ENCODE results near the gene CORO2A.

The CORO2A gene

GRCh38 chr9:98190757-98191105, 1.7 kb downstream of the CORO2A start:
- H3K9me3 ChIP-seq (replicated peaks in 1 of 2; ENCODE audit: control insufficient read depth in 2 of 2, insufficient read depth in 1 of 2, low read depth in 1 of 2, low read length in 2 of 2), result peaks cover 0 to 2% of the 10 kb centered on the region in 2 donors
- no peak overlapping the region for H2AK5ac ChIP-seq (ENCODE audit: low read depth, low read length)
- H3K4me3 ChIP-seq (ENCODE audit: low read length in 2 of 2), result no peak overlapping the region
- no peak overlapping the region for H3K14ac ChIP-seq (ENCODE audit: low read length)
- no peak overlapping the region for H2BK120ac ChIP-seq (ENCODE audit: low read depth, low read length)
- no peak overlapping the region for H2BK5ac ChIP-seq (ENCODE audit: low read length)
- H4K8ac ChIP-seq (ENCODE audit: low read depth, low read length), result no peak overlapping the region
- H3K36me3 ChIP-seq (replicated peaks in 1 of 2; ENCODE audit: control insufficient read depth in 2 of 2, insufficient read depth in 2 of 2, low read length in 2 of 2), result no peaks in the 10 kb centered on the region
- H3K23ac ChIP-seq (ENCODE audit: low read depth, low read length, poor library complexity), result no peak overlapping the region
- H3K4ac ChIP-seq (ENCODE audit: low read length), result no peak overlapping the region
- H2BK15ac ChIP-seq (ENCODE audit: low read length), result no peak overlapping the region
- no peak overlapping the region for H4K91ac ChIP-seq (ENCODE audit: low read depth, low read length, poor library complexity)
- no peak overlapping the region for H2AFZ ChIP-seq (ENCODE audit: low read length)
- H3K18ac ChIP-seq (ENCODE audit: low read length), result no peak overlapping the region
- H2BK12ac ChIP-seq (ENCODE audit: low read length), result no peak overlapping the region
- no peak overlapping the region for H3K9ac ChIP-seq (ENCODE audit: low read depth, low read length, poor library complexity)
- H3K79me1 ChIP-seq (ENCODE audit: low read depth, low read length), result peaks cover 1% of the 10 kb centered on the region
- H3K4me1 ChIP-seq (ENCODE audit: control insufficient read depth in 2 of 2, insufficient read depth in 1 of 2, low read depth in 1 of 2, low read length in 2 of 2), result peaks cover 0 to 6% of the 10 kb centered on the region in 2 donors
- DNase-seq (ENCODE audit: low spot score), result no peak
- H3K27ac ChIP-seq (replicated peaks; ENCODE audit: low read length), result no peak overlapping the region
- H3K27me3 ChIP-seq (ENCODE audit: control insufficient read depth in 3 of 3, insufficient read depth in 3 of 3, low read depth in 1 of 3, low read length in 3 of 3), result peaks cover 0 to 67% (median 19%) of the 10 kb centered on the region in 3 experiments
- WGBS, 2 donors (ENCODE audit: extremely low coverage in 2 of 2, insufficient read length in 2 of 2, insufficient replicate concordance in 1 of 2), result no CpG with 5 or more reads among the region's 5 CpGs
- H3K4me2 ChIP-seq (ENCODE audit: insufficient read depth, low read length, poor library complexity, severe bottlenecking), result no peak overlapping the region

DNA sequence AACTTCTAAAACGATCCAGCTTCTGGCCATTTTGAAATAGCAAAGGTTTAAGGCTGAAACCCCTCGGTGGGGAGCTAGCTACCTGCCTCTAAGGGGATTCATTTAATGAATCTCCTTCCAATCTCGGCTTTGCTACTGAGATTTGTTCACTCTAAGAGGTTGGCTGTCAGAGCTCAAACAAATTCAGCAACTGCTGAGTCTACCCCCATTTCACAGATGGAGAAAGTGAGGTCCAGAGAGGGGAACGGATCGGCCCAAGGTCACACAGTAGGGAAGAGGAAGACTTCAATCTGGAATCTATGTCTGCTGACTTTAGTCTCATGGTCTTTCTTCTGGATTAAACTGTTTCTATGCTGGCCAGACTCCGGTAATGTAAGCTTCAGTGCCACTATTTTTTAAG, 3.0 kb downstream of the CORO2A start:
- H3K4me2 ChIP-seq (ENCODE audit: insufficient read depth, low read length, poor library complexity, severe bottlenecking), result no peak overlapping the region
- no peak overlapping the region for H2AFZ ChIP-seq (ENCODE audit: low read length)
- H3K9ac ChIP-seq (ENCODE audit: low read depth, low read length, poor library complexity), result no peak overlapping the region
- H2BK5ac ChIP-seq (ENCODE audit: low read length), result no peak overlapping the region
- DNase-seq (ENCODE audit: low spot score), result no peak
- no peak overlapping the region for H3K4ac ChIP-seq (ENCODE audit: low read length)
- H3K36me3 ChIP-seq (replicated peaks in 1 of 2; ENCODE audit: control insufficient read depth in 2 of 2, insufficient read depth in 2 of 2, low read length in 2 of 2), result no peaks in the 10 kb centered on the region
- H4K91ac ChIP-seq (ENCODE audit: low read depth, low read length, poor library complexity), result no peak overlapping the region
- no peak overlapping the region for H2BK120ac ChIP-seq (ENCODE audit: low read depth, low read length)
- H3K4me1 ChIP-seq (ENCODE audit: control insufficient read depth in 2 of 2, insufficient read depth in 1 of 2, low read depth in 1 of 2, low read length in 2 of 2), result peaks cover 0 to 6% of the 10 kb centered on the region in 2 donors
- no peaks in the 10 kb centered on the region for H3K9me3 ChIP-seq (replicated peaks in 1 of 2; ENCODE audit: control insufficient read depth in 2 of 2, insufficient read depth in 1 of 2, low read depth in 1 of 2, low read length in 2 of 2)
- no peak overlapping the region for H2AK5ac ChIP-seq (ENCODE audit: low read depth, low read length)
- no peak overlapping the region for H2BK15ac ChIP-seq (ENCODE audit: low read length)
- no peak overlapping the region for H3K23ac ChIP-seq (ENCODE audit: low read depth, low read length, poor library complexity)
- H3K18ac ChIP-seq (ENCODE audit: low read length), result no peak overlapping the region
- H4K8ac ChIP-seq (ENCODE audit: low read depth, low read length), result no peak overlapping the region
- H3K79me1 ChIP-seq (ENCODE audit: low read depth, low read length), result peaks cover 1% of the 10 kb centered on the region
- WGBS, 2 donors (ENCODE audit: extremely low coverage in 2 of 2, insufficient read length in 2 of 2, insufficient replicate concordance in 1 of 2), result no CpG with 5 or more reads among the region's 6 CpGs
- peaks cover 0 to 53% (median 17%) of the 10 kb centered on the region in 3 experiments for H3K27me3 ChIP-seq (ENCODE audit: control insufficient read depth in 3 of 3, insufficient read depth in 3 of 3, low read depth in 1 of 3, low read length in 3 of 3)
- no peak overlapping the region for H3K4me3 ChIP-seq (ENCODE audit: low read length in 2 of 2)
- no peak overlapping the region for H2BK12ac ChIP-seq (ENCODE audit: low read length)
- H3K27ac ChIP-seq (replicated peaks; ENCODE audit: low read length), result no peak overlapping the region
- H3K14ac ChIP-seq (ENCODE audit: low read length), result no peak overlapping the region

DNA sequence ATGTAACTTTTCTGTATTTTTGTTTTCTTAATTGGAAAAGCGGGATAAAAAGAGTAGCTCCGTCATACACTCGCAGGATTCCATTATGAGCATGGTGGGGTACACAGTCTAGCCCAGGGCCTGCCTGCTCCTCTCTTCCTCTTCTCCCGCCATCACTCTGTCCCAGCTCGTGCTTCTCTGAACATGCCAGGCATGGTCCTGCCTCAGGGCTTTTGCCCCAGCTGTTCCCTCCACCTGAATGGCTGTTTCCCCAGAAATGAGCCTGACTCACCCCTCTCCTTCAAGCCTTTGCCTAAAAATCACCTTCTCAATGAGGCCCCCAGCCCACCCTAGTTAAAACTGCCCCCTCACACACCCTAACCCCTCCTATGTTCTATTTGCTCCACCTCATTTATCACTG, 4.5 kb downstream of the CORO2A start:
- DNase-seq (ENCODE audit: low spot score), result no peak
- H3K4me2 ChIP-seq (ENCODE audit: insufficient read depth, low read length, poor library complexity, severe bottlenecking), result no peak overlapping the region
- H3K4me3 ChIP-seq (ENCODE audit: low read length in 2 of 2), result no peak overlapping the region
- no peak overlapping the region for H2BK15ac ChIP-seq (ENCODE audit: low read length)
- no peak overlapping the region for H3K4ac ChIP-seq (ENCODE audit: low read length)
- H3K27me3 ChIP-seq (ENCODE audit: control insufficient read depth in 3 of 3, insufficient read depth in 3 of 3, low read depth in 1 of 3, low read length in 3 of 3), result peaks cover 0 to 40% (median 17%) of the 10 kb centered on the region in 3 experiments
- H2AK5ac ChIP-seq (ENCODE audit: low read depth, low read length), result no peak overlapping the region
- H3K4me1 ChIP-seq (ENCODE audit: control insufficient read depth in 2 of 2, insufficient read depth in 1 of 2, low read depth in 1 of 2, low read length in 2 of 2), result peaks cover 0 to 5% of the 10 kb centered on the region in 2 donors
- no peak overlapping the region for H3K9ac ChIP-seq (ENCODE audit: low read depth, low read length, poor library complexity)
- H2BK5ac ChIP-seq (ENCODE audit: low read length), result no peak overlapping the region
- H3K14ac ChIP-seq (ENCODE audit: low read length), result no peak overlapping the region
- H3K79me1 ChIP-seq (ENCODE audit: low read depth, low read length), result peaks cover 1% of the 10 kb centered on the region
- no peak overlapping the region for H4K8ac ChIP-seq (ENCODE audit: low read depth, low read length)
- no peaks in the 10 kb centered on the region for H3K9me3 ChIP-seq (replicated peaks in 1 of 2; ENCODE audit: control insufficient read depth in 2 of 2, insufficient read depth in 1 of 2, low read depth in 1 of 2, low read length in 2 of 2)
- WGBS, 2 donors (ENCODE audit: extremely low coverage in 2 of 2, insufficient read length in 2 of 2, insufficient replicate concordance in 1 of 2), result no CpG with 5 or more reads among the region's 5 CpGs
- H3K23ac ChIP-seq (ENCODE audit: low read depth, low read length, poor library complexity), result no peak overlapping the region
- no peaks in the 10 kb centered on the region for H3K36me3 ChIP-seq (replicated peaks in 1 of 2; ENCODE audit: control insufficient read depth in 2 of 2, insufficient read depth in 2 of 2, low read length in 2 of 2)
- H3K27ac ChIP-seq (replicated peaks; ENCODE audit: low read length), result no peak overlapping the region
- no peak overlapping the region for H2BK120ac ChIP-seq (ENCODE audit: low read depth, low read length)
- H2BK12ac ChIP-seq (ENCODE audit: low read length), result no peak overlapping the region
- H3K18ac ChIP-seq (ENCODE audit: low read length), result no peak overlapping the region
- H2AFZ ChIP-seq (ENCODE audit: low read length), result no peak overlapping the region
- no peak overlapping the region for H4K91ac ChIP-seq (ENCODE audit: low read depth, low read length, poor library complexity)

GRCh38 chr9:98186236-98186635, 6.2 kb downstream of the CORO2A start:
- Histone ChIP-seq H2BK12ac (ENCODE audit: low read length) (no peak overlapping the region), H3K36me3 (replicated peaks in 1 of 2; ENCODE audit: control insufficient read depth in 2 of 2, insufficient read depth in 2 of 2, low read length in 2 of 2) (no peaks in the 10 kb centered on the region), H2AFZ (ENCODE audit: low read length) (no peak overlapping the region), H3K18ac (ENCODE audit: low read length) (no peak overlapping the region), H3K27ac (replicated peaks; ENCODE audit: low read length) (no peak overlapping the region), H3K9me3 (replicated peaks in 1 of 2; ENCODE audit: control insufficient read depth in 2 of 2, insufficient read depth in 1 of 2, low read depth in 1 of 2, low read length in 2 of 2) (no peaks in the 10 kb centered on the region), H3K4me2 (ENCODE audit: insufficient read depth, low read length, poor library complexity, severe bottlenecking) (no peak overlapping the region), H2BK5ac (ENCODE audit: low read length) (no peak overlapping the region), H2AK5ac (ENCODE audit: low read depth, low read length) (no peak overlapping the region), H3K9ac (ENCODE audit: low read depth, low read length, poor library complexity) (no peak overlapping the region), H3K4ac (ENCODE audit: low read length) (no peak overlapping the region), H3K79me1 (ENCODE audit: low read depth, low read length) (no peaks in the 10 kb centered on the region), H4K8ac (ENCODE audit: low read depth, low read length) (no peak overlapping the region), H2BK15ac (ENCODE audit: low read length) (no peak overlapping the region), H2BK120ac (ENCODE audit: low read depth, low read length) (no peak overlapping the region), H3K4me3 (ENCODE audit: low read length in 2 of 2) (no peak overlapping the region), H3K27me3 (ENCODE audit: control insufficient read depth in 3 of 3, insufficient read depth in 3 of 3, low read depth in 1 of 3, low read length in 3 of 3) (peaks cover 0 to 27% (median 6%) of the 10 kb centered on the region in 3 experiments), H3K4me1 (ENCODE audit: control insufficient read depth in 2 of 2, insufficient read depth in 1 of 2, low read depth in 1 of 2, low read length in 2 of 2) (peaks cover 0 to 12% of the 10 kb centered on the region in 2 donors), H3K14ac (ENCODE audit: low read length) (no peak overlapping the region), H3K23ac (ENCODE audit: low read depth, low read length, poor library complexity) (no peak overlapping the region), H4K91ac (ENCODE audit: low read depth, low read length, poor library complexity) (no peak overlapping the region)
- WGBS, 2 donors (ENCODE audit: extremely low coverage in 2 of 2, insufficient read length in 2 of 2, insufficient replicate concordance in 1 of 2), result no CpG with 5 or more reads among the region's 1 CpG
- no peak for DNase-seq (ENCODE audit: low spot score)
